ENCODE results near the gene DPPA3. TPM values are rescaled to one million over a fixed set of nuclear protein-coding genes. Genes with fewer than 3 reads are reported as not detected.
"Not testable (repeated sequence)": the region's sequence is repeated elsewhere in the genome, so short reads cannot be mapped to it uniquely, and the experiment has no call there.

Gene DPPA3
- not detected in 2 replicates for polyA plus RNA-seq (2014; cell fraction: cytosol; rRNA removed)
- not detected in 2 replicates for polyA plus RNA-seq (2014; cell fraction: nucleus; rRNA removed)

DNA sequence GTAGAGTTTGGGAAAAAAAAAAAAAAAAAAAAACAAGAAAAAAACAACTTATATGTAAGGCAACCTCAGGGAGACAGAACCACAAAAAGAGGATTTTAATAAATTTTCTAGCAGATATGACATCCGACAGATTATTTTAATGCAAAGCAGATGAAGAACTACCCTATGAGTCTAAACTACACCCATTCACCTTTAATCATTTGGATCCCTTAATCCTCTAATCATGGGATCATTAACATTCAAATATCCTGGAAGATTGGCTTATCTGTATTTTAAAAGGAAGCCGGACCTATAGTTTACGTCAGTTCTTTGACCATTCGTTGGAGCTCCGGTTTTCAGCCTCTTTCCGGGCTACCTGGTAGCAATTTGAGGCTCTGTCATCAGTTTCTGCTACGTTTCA is at the start of gene DPPA3:
DPPA3 (plus strand) TSS at position 301 of the 400 bp plus-strand sequence. CDS start 138 bp downstream, outside the sequence.
- no peak for DNase-seq (ENCODE audit: low spot score)

DNA sequence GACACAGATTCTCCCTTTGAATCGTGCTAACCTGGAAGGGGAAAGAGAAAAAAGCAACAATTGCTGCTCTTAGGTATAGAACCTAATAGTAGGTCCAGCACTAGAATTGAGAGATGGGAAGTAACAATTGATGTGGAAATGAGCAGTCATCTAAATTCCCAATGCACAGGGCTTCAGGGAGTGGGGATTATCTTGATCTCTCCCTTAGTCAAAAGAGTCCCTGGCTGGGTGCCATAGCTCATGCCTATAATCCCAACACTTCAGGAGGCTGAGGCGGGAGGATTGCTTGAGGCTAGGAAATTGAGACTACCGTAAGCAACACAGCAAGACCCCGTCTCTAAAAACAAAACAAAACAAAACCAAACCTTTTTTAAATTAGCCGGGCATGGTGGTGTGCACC is 49.5 kb upstream of the DPPA3 start:
- DNase-seq (ENCODE audit: low spot score): no peak

- no peak for DNase-seq (ENCODE audit: low spot score)
Measured at GRCh38 chr12:7666595-7666994, 44.6 kb upstream of the DPPA3 start.

DNA sequence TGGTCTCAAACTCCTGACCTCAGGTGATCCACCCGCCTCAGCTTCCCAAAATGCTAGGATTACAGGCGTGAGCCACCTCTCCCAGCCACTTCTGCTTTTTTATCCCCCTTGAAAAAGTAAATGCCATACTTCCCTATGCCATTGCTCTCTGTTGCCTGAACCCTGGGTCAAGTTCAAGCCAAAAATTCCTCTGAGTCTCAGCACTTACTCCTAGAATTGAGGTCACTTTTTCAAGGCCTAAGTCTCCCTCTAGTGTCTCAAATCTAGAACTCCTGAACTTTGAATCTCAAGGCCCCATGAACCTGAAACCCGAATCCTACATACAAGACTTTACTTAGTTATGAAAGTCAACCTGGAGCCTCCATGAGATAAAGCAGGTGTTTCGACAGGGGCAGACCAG is 44.1 kb upstream of the DPPA3 start:
- DNase-seq (ENCODE audit: low spot score): no peak

- no peak for DNase-seq (ENCODE audit: low spot score)
Measured at GRCh38 chr12:7668171-7668570, 43.1 kb upstream of the DPPA3 start.

DNA sequence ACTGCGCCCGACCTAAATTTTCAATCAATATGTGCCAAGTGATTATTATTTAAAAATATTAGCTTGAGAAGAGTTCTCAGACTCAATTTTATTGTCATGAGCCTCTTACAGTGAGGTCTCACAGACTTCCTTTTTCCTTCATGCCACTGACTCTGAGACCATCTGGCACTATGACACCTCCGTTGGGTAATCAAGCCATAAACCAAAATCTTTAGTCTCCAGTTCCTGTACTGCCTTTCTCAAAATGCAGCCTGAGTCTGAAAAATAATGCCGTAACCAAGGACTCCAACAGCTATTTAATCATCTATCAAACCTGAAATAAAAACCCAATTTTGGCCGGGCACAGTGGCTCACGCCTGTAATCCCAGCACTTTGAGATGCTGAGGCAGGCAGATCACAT is 35.8 kb upstream of the DPPA3 start:
- DNase-seq (ENCODE audit: low spot score): not testable (repeated sequence)

DNA sequence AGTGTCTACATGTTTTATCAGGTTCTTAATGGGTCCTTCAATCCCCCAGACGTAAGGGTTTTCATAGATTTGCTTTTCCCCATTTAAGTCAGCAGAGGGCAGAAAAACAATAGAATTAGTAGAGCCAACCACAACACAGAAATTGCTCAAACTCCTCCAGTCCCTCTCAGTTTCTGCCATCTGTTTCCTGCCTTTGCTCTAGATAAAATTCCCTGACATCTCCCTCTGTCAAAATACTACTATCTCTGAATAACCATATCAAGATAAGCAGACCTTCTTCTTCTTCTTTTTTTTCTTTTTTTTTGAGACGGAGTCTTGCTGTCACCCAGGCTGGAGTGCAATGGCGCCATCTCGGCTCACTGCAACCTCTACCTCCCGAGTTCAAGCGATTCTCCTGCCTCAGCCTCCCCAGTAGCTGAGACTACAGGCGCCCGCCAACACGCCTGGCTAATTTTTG is 33.8 kb upstream of the DPPA3 start:
- not testable (repeated sequence) for DNase-seq (ENCODE audit: low spot score)

DNA sequence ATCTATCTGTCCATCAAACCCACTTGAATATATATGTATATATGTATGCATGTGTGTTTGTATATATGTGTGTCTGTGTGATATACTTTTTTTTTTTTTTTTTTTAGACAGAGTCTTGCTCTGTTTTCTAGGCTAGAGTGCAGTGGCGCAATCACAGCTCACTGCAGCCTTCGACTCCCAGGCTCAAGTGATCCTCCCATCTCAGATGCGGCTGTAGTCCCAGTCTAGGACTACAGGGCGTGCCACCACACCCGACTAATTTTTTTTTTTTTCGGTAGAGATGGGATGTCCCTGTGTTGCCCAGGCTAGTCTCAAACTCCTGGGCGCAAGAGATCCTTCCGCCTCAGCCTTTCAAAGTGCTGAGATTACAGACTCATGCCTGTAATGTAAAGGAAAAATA is 32.5 kb upstream of the DPPA3 start:
- DNase-seq (ENCODE audit: low spot score): no peak

- DNase-seq (ENCODE audit: low spot score): no peak
Measured at GRCh38 chr12:7679251-7680045, 31.8 kb upstream of the DPPA3 start.

DNA sequence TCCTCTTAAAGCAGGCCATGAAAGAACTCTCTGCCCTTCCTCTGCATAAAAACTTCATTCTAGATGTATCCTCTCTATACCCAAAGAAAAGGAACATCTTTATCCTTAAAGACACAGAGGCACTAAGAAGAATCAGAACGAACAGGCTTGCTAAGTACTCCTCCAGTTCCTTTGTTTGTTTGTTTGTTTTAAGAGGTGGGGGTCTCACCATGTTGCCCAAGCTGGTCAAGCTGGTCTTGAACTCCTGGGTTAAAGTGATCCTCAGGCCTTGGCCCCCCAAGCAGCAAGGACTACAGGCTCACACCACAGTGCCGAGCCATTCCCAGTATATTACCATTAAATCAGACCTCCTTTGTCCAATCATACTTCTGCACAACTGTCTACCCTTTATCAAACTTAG is 29.7 kb upstream of the DPPA3 start:
- DNase-seq (ENCODE audit: low spot score): no peak

GRCh38 chr12:7693793-7694192 is 17.4 kb upstream of the DPPA3 start:
- no peak for DNase-seq (ENCODE audit: low spot score)

GRCh38 chr12:7694556-7695236 is 16.5 kb upstream of the DPPA3 start:
- DNase-seq (ENCODE audit: low spot score): no peak

DNA sequence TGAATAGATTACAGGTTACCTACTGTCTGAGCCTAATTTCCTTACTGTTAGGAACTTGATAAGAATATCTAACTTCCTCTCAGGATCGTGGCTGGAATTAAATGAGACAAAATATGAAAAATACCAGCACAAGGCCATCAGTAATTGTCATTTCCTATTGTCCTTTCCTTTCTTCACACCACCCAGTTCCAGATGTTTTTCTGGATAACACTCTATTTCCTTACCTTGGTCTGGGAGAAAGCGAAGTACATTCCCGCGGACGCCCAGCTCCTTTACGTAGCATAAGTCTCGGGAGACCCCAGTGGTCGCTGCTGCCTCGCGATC is 16.0 kb upstream of the DPPA3 start:
- DNase-seq (ENCODE audit: low spot score): no peak

DNA sequence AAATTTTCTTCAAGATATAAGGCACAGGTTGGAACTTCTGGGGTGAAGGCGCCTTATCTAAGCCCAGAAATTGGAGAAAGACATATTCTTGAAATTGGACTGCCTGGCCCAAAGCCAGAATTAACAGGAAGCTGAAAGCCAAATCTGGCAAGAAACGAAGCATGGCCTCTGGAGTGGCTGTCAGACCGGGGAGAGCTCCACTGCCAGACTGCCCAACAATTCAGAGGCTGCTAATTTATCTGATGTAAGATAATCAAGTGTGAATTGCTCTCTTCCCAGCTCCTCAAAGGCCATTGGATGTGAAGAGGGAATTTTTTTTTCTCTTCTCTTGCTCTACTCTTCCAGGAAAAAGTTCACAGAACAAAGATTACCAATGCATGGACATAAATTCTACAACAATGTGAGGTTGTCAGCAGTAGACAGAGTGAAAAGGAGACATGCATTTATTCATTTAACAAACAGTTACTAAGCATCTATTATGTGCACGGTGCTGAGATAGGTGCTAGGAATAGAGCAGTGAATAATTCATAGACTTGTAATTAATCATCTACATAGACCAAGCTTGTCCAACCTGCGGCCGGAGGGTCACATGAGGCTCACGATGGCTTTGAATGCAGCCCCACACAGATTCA is 15.6 kb upstream of the DPPA3 start, which contains the start of gene GDF3:
GDF3 (minus strand) TSS at position 210 of the 632 bp plus-strand sequence; CDS start at position 163, 47 bp downstream.
- no peak for DNase-seq (ENCODE audit: low spot score)

DNA sequence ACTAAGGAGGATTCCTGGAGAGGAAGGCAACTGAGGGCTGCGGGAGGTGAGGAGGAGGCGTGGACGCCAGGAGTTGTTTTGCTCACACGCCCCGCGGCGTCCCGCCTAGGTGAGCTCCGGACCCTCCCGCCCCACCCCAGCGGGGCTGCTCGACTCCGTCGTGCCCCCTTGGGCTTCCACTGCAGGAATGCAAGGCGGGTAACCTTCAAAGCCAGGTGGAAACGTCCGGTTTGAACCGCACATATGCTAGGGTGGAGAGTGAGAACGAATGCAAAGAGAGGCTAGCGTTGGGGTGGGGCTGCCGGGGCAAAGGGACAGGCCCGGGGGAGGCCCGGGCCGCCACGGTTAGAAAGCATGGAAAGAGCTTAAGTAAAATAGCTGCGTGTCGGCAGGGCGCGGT is 5.4 kb upstream of the DPPA3 start:
- no peak for DNase-seq (ENCODE audit: low spot score)

- DNase-seq (ENCODE audit: low spot score): no peak
Measured at GRCh38 chr12:7709969-7710675, 1.1 kb upstream of the DPPA3 start.

- no peak for DNase-seq (ENCODE audit: low spot score)
Measured at GRCh38 chr12:7712841-7713442, 1.7 kb downstream of the DPPA3 start.

GRCh38 chr12:7716381-7716780 is 5.1 kb downstream of the DPPA3 start:
- DNase-seq (ENCODE audit: low spot score): no peak

- DNase-seq (ENCODE audit: low spot score): no peak
Measured at GRCh38 chr12:7719946-7720730, 8.9 kb downstream of the DPPA3 start.

- peak; percentile 6 for DNase-seq (ENCODE audit: low spot score)
Measured at GRCh38 chr12:7723926-7724325, 12.7 kb downstream of the DPPA3 start.

Data from SK-N-DZ (cell line).